Fibroblast of lung (primary cell): ENCODE results near the gene DCLRE1B.

ENCODE experiments used
- CTCF ChIP-seq, 2 donors: IDR thresholded peaks in 1 of 2; conservative IDR thresholded peaks in 1 of 2; 1 replicate in 1 of 2; 2 replicates in 1 of 2; pipeline ENCODE4 v1.5.1; 2011 to 2012; ENCODE audit warnings: low read length in 2 of 2, control low read depth in 1 of 2, inconsistent platforms in 1 of 2, low read depth in 1 of 2, mild to moderate bottlenecking in 1 of 2
- EZH2 ChIP-seq: IDR thresholded peaks from 2 replicates; pipeline ENCODE4 v1.5.1; 2012; ENCODE audit warnings: low read length, control low read depth, mild to moderate bottlenecking; ENCODE audit errors: missing control alignments

DNA sequence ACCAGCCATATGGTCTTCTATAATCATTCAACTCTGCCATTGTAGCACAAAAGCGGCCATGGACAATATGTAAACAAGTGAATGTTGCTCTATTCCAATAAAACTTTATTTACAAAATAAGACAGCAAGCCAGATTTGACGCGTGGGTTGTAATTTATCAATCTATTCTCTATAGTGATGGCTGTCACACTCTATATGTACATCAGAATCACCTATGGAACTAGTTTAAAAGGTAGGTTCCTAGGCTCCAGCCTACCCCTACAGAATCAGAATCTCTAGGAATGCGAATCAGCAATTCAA, 25.4 kb upstream of the DCLRE1B start:
- TF ChIP-seq EZH2 (no peak), CTCF (conservative IDR thresholded peaks at IDR 0.05 in 1 of 2, IDR thresholded peaks at IDR 0.05 in 1 of 2; ENCODE audit: low read depth in 1 of 2, low read length in 2 of 2) (no peak)
